NCI-H2107 (cell line): Measurements from ENCODE around the gene RNF4.

Experiments used
- DNase-seq: peaks from one replicate; lab custom pipeline; 2025; lab: John Stamatoyannopoulos, UW

RNF4 gene

GRCh38 chr4:2437475-2438215, 31.3 kb upstream of the RNF4 start:
- DNase-seq = no peak

DNA sequence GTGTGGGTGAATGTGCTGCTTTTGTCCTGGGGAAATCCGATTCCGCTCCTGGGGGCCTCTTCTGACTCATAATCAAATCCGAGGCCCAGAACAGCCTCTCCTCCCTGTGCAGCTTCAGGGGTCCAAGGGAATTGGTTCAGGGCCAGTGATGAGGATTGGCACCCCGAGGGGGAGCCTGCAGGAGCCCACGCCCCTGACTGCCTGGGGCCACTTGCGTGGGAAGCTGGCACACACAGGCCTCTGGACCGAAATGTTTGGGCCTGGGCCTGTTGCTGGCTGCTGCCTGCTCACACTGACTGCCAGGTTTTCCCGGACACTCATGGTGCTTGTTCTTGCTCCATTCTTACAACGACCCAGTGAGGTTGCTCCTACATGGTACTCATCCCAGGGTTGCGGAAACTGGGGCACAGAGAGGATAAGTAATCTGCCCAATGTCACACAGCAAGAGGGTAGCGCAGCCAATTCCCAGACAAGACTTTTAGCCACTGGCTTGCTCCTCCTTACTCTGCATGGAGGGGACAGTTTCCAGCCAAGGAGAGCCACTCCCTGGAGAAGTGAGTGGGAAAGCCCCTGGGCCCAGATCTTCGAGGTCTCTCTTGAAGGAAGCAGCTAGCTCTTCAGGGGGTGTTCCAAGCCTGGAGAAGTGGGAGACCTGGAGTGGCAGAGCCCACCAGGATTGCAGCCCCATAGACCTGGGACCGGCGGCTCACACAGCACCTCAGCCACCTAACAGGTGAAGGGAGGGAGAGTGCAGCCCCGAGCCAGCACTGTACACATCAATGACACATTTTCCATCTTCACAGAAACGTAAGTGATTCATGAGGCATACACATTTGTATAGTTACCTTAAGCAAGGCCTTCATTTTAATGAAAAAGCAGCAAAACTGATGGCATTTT, 29.8 kb upstream of the RNF4 start:
- no peak for DNase-seq

DNA sequence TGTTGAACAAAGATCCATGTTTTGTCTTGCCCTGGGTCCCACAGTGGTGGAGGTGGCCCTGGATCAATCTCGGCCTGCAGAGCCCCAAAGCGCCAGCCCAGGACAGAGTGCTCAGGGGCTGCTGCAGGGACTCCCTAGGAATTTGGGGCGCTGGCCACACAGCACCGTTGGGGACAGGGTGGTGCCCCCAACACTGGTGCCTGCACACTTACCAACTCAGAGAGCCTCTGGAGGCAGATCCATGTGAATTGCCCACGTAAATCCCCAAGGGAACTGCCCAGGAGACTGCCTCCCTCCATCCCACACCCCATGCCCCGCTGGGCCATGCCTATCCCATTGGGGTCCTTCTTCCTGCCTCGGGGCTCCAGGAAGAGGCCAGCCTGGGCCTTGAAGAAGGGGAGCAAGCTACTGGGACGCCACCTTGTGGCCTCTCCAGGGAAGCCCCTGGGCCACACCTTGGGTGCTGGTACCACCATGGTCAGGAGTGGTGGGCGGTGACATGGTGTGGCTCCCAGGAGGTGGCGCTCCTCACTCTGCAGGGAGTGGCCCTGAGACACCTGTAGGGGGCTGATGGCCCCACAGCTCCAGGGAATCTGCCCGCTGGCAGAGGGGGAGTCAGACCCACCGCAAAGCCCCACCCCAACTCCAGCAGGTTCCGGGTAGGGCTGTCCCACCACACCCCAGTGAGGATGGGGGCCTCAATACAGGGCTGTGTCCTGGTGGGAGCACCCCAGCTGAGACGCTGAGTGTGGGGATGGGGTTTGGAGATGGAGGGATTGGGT, 27.3 kb upstream of the RNF4 start:
- no peak for DNase-seq

DNA sequence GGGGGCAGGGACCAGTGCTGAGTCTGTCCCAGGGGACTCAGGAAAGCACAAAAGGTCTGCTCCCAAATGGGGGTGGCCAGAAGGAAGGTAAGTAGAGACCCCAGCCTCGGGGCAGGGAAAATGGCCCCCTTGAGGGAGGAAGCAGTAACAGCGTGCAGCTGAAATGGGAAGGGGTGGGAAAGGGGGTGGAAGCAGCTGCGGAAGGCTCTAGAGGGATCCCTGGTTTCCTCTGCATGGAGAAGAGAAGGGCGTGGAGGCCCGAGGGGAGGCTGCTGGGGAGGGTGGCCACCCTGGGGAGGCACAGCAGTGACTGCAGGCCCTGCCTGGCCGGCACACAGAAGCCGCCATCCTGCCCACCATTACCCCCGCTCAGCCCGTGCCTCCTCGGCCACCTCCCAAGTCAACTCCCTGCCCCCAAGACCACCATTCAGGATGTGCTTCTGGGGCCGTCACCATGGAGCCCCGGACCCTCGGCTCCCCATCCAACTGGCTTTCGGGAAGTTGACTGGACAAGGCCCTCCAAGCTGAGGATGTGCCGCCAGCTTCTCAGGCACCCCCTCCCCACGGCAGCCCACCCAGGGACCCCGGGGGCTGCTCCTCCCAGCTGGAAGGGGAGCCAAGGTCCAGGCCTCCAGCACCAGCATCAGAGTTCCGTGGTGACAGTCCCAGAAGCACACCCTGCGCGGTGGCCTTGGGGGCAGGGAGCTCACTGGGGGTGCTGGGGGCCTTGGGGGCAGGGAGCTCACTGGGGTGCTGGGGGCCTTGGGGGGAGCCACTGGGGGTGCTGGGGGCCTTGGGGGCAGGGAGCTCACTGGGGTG, 26.5 kb upstream of the RNF4 start:
- no peak for DNase-seq

DNA sequence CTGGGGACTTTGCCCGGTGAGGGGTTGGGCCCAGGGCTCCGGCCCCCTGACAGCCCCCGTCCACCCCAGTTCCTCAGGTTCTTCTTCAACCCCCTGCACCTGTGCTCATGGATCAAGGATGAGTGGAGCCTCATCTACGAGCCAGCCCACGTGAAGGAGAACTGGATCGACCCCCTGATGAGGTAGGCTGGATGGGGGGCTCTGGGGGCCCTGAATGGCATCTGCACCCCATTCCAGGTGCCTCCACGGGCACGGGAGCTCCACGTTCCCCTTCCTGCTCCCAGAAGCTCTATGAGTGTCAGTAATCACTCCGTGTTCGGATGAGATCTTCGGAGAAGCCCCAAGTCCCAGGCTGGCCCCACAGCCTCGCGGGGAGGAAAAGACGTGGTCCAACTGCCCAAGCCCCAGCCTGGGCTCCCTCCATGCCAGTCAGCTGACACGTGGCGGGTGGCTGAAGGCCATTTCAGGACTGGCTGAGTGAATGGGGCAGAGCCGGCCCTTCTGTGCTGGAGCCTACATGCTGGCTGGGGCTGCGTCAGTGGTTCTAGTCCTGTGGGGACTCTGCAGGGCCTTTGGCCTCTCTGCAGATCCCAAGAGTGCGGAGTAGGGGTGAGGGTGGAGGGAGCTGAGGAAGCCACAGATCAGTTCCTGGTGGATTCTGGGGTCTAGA, 25.7 kb upstream of the RNF4 start:
- DNase-seq = no peak

GRCh38 chr4:2443956-2444740, 24.8 kb upstream of the RNF4 start:
- DNase-seq = no peak

GRCh38 chr4:2445130-2445529, 23.8 kb upstream of the RNF4 start:
- DNase-seq = no peak

- no peak for DNase-seq
Measured at GRCh38 chr4:2445571-2445970, 23.3 kb upstream of the RNF4 start.

DNA sequence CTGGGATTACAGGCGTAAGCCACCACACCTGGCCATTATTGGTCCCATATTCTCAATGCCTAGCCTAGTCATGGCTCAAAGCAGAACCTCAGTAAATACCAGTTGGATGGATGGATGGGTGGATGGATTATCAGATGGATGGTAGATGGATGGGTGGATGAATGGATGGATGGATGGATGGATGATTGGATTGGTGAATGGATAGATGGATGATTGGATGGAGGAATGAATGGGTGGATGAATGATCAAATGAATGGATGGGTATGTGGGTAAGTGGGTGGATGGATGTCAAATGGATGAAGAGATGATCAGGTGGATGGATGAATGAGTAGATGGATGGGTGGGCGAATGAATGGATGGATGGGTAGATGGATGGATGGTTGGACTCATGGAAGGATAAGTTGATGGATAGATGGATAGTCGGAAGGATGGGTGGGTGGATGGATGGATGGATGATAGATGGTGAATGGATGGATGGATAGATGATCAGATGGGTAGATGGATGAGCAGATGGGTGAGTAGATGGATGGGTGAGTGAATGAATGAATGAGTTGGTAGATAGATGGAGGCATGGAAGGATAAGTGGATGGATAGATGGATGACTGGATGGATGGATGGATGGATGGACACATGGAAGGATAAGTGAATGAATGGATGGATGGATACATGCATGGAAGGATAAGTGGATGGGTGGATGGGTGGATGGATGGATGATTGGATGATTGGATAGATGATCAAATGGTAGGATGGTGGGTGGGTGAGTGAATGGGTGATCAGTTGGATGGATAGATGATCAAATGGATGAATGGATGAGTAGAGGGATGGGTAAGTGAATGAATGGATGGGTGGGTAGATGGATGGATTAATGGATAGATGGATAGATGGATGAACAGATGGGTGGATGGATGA, 22.0 kb upstream of the RNF4 start:
- DNase-seq = no peak

DNA sequence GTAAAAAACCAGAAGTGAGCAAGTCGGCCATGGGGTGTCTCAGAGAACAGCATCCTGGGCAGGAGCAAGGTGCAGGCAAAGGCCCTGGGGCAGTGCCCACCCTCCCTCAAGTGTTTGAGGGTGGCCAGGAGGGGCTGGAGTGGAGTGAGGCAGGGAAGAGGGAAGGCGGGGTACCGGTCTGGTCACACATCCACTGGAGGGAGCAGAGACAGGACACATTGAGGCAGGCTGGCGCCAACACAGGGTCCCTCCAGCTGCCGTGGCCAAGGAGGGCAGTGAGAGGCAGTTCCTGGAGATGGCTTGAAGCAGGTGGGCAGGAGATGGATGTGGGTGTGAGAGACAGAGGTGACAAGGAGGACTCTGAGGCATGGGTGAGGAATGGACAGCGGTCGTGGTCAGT, 20.3 kb upstream of the RNF4 start:
- DNase-seq = no peak

- DNase-seq = no peak
Measured at GRCh38 chr4:2449051-2449450, 19.9 kb upstream of the RNF4 start.

- DNase-seq = no peak
Measured at GRCh38 chr4:2449511-2450392, 19.2 kb upstream of the RNF4 start.

- no peak for DNase-seq
Measured at GRCh38 chr4:2450394-2451035, 18.4 kb upstream of the RNF4 start.

GRCh38 chr4:2451036-2451520, 17.8 kb upstream of the RNF4 start:
- DNase-seq = no peak

GRCh38 chr4:2451821-2452785, 16.8 kb upstream of the RNF4 start:
- no peak for DNase-seq
